Vagina (tissue), 2 donors: ENCODE data around the gene ANXA3.
"Not testable (repeated sequence)": the region's sequence is repeated elsewhere in the genome, so short reads cannot be mapped to it uniquely, and the experiment has no call there.

Source experiments
- POLR2A ChIP-seq, 2 donors: fragments of 450-650 bp; IDR thresholded peaks; one replicate each; pipeline ENCODE4 v1.6.1; 2017; ENCODE audit warnings: antibody characterized with exemption in 2 of 2, mild to moderate bottlenecking in 2 of 2, moderate library complexity in 2 of 2
- POLR2AphosphoS5 ChIP-seq, 2 donors: sonication (generic); formaldehyde crosslinking; IDR thresholded peaks; one replicate each; pipeline ENCODE4 v1.9.0; 2017; ENCODE audit warnings: antibody characterized with exemption in 2 of 2, mild to moderate bottlenecking in 2 of 2, low read depth in 1 of 2; ENCODE audit not compliant: insufficient read depth in 1 of 2
- TF ChIP-seq, protein P1 (sequence below), 3 experiments: fragments of 450-650 bp in 2 of 3; fragments of 200-600 bp in 1 of 3; sonication (generic) in 1 of 3; IDR thresholded peaks; one replicate each; pipeline ENCODE4 v1.5.1; 2017 to 2019; ENCODE audit warnings: antibody characterized with exemption in 3 of 3, mild to moderate bottlenecking in 2 of 3, moderate library complexity in 2 of 3

- TF ChIP-seq, protein P1, sequence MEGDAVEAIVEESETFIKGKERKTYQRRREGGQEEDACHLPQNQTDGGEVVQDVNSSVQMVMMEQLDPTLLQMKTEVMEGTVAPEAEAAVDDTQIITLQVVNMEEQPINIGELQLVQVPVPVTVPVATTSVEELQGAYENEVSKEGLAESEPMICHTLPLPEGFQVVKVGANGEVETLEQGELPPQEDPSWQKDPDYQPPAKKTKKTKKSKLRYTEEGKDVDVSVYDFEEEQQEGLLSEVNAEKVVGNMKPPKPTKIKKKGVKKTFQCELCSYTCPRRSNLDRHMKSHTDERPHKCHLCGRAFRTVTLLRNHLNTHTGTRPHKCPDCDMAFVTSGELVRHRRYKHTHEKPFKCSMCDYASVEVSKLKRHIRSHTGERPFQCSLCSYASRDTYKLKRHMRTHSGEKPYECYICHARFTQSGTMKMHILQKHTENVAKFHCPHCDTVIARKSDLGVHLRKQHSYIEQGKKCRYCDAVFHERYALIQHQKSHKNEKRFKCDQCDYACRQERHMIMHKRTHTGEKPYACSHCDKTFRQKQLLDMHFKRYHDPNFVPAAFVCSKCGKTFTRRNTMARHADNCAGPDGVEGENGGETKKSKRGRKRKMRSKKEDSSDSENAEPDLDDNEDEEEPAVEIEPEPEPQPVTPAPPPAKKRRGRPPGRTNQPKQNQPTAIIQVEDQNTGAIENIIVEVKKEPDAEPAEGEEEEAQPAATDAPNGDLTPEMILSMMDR (IDR thresholded peaks at IDR 0.05), result not testable (repeated sequence)
- TF ChIP-seq POLR2A (IDR thresholded peaks at IDR 0.05); POLR2AphosphoS5 (IDR thresholded peaks at IDR 0.05; ENCODE audit: insufficient read depth in 1 of 2, low read depth in 1 of 2): not testable (repeated sequence)
These were observed 3.7 kb upstream of the ANXA3 start for GRCh38 chr4:78547899-78548298.
